Stimulated activated CD8-positive, alpha-beta memory T cell treated with anti-CD3 and anti-CD28 coated beads, Interleukin-7, amount 100 ng/mL, for 1 hour (primary cell): Measurements from ENCODE around the gene FHAD1.
"Not testable (repeated sequence)": the region's sequence is repeated elsewhere in the genome, so short reads cannot be mapped to it uniquely, and the experiment has no call there.

Experiments
- DNase-seq, 2 donors: peaks; one replicate each; pipeline ENCODE4 v3.0.0-alpha.2; 2020; ENCODE audit warnings: low read depth in 2 of 2

FHAD1 gene

GRCh38 chr1:15305468-15305770, 58.4 kb downstream of the FHAD1 start:
- DNase-seq, result no peak

GRCh38 chr1:15306352-15306751, 59.3 kb downstream of the FHAD1 start:
- not testable (repeated sequence) for DNase-seq

- DNase-seq, result no peak
These were observed 61.1 kb downstream of the FHAD1 start for GRCh38 chr1:15308135-15308534.

DNA sequence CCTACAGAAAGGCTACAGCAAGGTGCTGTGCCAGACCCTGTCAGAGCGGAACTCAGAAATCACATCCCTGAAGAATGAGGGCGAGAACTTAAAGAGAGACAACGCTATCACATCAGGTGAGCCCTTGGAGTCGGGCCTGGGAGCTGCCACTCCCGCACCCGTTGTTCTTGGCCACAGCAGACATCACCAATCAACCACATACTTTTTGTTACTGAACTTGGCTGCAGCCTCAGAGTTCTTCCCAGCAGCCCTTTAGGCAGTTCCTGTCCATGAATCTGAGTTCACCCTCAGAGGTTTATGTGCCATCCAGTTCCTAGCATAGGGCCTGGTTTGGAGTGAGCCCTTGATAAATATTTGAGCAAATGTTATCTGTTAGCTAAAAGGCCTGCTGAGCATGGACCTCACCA, 61.6 kb downstream of the FHAD1 start:
- DNase-seq, result no peak

GRCh38 chr1:15309687-15310086, 62.7 kb downstream of the FHAD1 start:
- DNase-seq, result no peak

DNA sequence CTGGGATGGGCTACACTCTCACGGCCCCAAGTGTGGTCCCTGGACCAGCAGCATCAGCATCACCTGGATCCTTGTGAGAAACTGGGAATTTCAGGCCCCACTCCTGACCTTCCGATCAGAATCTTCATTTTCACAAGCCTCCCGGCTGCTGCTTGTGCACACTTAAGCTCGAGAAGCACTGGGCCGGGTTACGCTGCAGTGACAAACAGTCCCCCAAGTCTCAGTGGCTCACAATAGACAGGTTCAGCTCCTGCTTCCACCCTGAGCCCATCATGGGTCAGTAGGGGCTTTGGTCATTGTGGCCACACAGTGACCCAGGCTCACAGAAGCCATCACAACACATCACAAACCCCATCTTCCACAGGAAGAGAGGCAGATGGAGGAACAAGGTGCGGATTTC, 63.5 kb downstream of the FHAD1 start:
- no peak for DNase-seq

DNA sequence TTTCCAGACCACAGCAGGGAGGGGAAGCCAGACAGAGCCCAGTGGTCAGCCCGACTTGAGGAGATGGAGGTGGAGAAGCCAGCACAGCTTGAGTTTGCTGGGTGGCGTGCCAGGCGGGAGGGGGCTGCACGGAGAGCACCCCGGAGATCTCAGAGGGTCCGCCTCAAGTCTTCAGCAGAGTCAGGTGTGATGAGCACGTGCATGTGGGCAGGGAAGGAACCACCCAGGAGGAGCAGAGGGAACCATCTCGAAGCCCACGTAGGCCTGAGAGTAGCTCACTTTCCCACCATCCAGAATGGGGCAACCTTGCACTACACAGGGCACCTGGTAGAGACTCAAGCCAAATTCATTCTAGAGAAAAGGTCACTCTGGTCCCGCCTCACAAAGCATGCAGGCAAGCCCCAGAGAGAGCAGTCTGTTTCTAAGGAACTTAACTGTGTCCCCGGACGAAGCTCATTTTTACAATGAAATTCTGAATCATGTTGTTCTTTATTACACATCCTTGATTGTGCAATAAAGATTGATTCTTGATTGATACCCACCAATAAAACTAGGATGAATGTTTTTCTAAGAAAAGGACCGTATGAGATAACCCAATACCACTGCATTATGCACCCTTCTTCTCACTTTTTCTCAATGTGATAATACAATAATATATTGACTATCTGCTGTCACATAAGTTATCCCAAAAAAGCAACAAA, 64.2 kb downstream of the FHAD1 start:
- no peak for DNase-seq

DNA sequence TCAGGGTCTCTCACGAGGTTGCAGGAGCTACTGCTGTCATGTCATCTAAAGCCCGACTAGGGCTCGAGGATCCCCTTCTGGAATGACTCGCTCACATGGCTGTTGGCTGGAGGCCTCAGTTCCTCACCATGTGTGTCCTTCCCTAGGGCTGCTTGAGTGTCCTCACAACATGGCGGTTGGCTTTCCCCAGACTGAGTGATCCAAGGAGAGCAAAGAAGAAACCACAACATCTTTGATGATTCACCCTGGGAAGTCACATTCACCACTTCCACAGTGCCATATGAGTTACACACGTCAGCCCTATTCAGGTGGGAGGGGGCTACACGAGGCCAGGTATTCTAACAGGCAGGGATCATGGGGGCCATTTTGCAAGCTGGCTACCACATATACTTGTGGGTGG, 64.9 kb downstream of the FHAD1 start:
- DNase-seq, result no peak

GRCh38 chr1:15312626-15313411, 65.8 kb downstream of the FHAD1 start:
- no peak for DNase-seq

- no peak for DNase-seq
These were observed 67.6 kb downstream of the FHAD1 start for GRCh38 chr1:15314328-15315281.

GRCh38 chr1:15315815-15316214, 68.8 kb downstream of the FHAD1 start:
- DNase-seq, result no peak

DNA sequence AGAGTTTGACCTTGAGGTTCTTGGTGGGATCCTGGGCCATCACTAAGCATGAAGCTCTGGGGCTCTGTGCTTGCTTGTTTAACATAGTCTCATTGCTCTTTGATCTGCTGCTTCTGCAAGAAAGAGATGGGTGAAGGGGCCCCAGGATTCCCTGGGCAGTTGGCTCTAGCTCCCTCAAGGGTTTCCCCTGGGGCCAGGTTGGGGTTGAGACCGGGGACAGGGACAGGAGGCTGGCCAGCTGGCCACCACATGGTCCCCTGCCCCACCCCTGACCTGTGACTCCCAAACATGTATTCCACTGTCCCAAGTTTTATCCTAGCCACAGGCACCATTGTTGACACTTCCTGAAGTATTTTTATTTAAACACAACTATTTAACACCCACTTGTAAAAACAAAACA, 69.5 kb downstream of the FHAD1 start:
- no peak for DNase-seq

- no peak for DNase-seq
These were observed 73.2 kb downstream of the FHAD1 start for GRCh38 chr1:15320267-15320666.

DNA sequence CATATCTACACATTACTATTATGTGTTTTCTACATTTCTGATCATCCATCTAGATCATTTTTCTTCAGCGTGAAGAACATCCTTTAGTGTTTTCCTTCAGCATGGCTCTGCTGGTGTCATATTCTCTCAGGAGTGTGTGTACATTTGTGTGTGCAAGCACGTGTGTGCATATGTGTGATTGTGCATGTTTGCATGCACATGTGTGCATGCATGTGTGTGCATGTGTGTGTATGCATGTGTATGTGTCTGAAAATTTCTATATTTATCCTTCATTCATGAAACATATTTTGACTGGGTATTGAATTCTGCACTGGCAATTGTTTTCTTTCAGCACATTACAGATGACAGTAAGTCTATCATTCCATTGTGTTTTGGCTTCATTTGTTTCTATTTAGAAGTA, 74.6 kb downstream of the FHAD1 start:
- no peak for DNase-seq

DNA sequence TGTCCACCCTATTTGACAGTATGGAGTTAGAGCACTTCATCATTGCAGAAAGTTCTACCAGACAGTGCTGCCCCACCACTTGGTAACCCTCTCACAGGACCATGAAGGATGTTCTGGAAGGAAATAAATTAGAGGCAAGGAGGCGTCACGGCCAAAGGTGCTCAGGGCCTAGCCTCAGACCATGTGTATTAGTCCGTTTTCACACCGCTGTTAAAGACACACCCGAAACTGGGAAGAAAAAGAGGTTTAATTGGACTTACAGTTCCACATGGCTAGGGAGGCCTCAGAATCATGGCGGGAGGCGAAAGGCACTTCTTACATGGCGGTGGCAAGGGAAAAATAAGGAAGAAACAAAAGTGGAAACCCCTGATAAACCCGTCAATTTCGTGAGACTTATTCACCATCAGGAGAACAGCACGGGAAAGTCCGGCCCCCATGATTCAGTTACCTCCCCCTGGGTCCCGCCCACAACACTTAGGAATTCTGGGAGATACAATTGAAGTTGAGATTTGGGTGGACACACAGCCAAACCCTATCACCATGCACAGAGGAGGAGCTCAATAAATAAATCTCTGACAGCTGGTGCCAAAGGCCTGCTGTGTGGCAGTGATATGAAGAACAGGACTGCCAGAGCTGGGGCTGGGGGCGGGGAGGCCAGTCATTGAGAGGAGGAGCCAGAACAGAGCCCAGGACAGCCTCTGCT, 75.8 kb downstream of the FHAD1 start:
- DNase-seq, result no peak

DNA sequence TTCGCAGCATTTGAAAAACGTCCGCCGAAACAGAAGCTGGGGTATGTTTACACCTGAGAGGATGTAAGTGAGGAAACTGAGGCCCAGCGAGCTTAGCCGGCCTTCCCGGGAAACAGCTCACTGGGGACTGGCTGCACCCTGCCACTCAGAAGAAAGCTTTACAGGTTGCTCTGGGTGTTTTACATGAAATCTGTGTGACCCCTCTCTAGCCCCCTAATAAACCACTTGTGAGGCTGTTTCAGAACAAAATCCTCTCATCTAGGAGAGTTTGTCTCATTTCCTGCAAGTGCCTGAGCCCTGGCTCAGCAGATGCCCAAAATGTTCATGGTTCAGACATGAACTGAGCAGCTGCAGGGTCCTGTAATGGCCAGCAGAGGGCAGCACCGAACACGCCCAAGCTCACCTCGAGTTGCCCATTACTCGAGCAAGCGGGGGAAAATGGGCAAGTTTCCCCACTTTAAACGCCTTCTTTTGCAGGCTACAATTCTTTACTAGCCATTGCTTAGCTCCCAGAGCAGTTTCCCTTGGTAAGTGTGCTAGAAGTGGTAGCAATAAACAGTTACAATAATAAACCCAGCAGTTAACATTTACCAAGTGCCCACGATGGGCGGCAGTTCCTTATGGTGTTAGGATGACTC, 76.4 kb downstream of the FHAD1 start:
- DNase-seq, result peak; percentile 55 to 58

DNA sequence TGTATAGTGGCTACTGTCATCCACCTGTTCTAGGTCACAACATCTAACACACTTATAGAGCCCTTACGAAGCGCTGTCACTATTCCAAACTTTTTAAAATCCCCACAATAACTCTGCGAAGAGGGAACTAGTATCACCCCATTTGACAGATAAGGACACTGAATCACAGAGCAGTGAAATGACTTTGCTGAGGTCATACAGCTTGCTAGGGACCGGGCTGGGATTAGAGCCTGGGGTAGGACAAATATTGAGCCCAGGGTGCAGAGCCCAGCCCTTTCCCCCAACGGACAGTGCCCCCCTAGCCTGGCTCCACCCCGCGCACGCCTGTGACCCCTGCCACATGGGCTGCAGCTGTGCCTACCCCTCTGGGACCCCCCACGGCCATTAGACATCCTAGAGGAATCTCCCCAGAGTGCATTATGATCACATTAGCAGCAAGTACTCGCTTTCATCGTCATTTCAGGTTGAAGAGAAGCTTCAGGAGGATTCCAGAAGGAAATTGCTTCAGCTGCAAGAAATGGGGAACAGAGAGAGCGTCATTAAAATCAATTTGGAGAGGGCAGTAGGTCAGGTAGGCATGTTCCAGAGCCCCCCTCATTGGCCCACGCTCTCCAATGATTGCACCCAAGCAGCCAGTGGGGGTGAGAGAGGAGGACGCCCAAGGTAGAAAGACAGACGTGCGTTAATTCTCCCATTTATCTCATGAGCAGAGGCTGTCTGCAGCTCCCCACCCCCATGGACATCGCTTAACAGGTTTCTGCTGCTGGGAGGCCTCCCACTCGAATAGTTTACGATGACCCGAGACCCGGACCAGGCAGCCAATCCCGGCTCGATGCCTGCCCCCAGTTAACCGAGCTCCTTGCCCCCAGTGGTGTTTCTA, 77.2 kb downstream of the FHAD1 start:
- no peak for DNase-seq

- DNase-seq, result no peak
These were observed 77.9 kb downstream of the FHAD1 start for GRCh38 chr1:15324869-15325335.

- DNase-seq, result no peak
These were observed 78.5 kb downstream of the FHAD1 start for GRCh38 chr1:15325375-15326085.
